ENCODE data around the gene U2AF1L4. TPM values are rescaled to one million over a fixed set of nuclear protein-coding genes. Genes with fewer than 3 reads are reported as not detected.

U2AF1L4 gene
- total and polyA plus RNA-seq, 7 donors, result 12.3 to 28.7 (median 18.7) TPM

- DNase-seq (peak; percentile 92 to 97), ATAC-seq (peak; percentile 67 to 72 (median 69))
- Histone ChIP-seq H3K4me1 (peaks cover 14% of the 10 kb centered on the region), H3K27ac (peak overlapping the region; percentile 94), H3K9me3 (no peaks in the 10 kb centered on the region), H3K27me3 (ENCODE audit: insufficient read depth in 3 of 3, low read length in 2 of 3) (no peaks in the 10 kb centered on the region), H3K36me3 (ENCODE audit: insufficient read depth in 1 of 2, low read depth in 1 of 2) (peaks cover 3 to 27% of the 10 kb centered on the region in 2 donors), H3K4me3 (peak overlapping the region; percentile 83)
- intact Hi-C loops (cut with DNase I), result loop anchor here in 1 of 2 donors (5.0 kb wide), 1 partner anchor 175 kb away; no protein-coding TSS in a partner anchor
- TF ChIP-seq, protein P1, sequence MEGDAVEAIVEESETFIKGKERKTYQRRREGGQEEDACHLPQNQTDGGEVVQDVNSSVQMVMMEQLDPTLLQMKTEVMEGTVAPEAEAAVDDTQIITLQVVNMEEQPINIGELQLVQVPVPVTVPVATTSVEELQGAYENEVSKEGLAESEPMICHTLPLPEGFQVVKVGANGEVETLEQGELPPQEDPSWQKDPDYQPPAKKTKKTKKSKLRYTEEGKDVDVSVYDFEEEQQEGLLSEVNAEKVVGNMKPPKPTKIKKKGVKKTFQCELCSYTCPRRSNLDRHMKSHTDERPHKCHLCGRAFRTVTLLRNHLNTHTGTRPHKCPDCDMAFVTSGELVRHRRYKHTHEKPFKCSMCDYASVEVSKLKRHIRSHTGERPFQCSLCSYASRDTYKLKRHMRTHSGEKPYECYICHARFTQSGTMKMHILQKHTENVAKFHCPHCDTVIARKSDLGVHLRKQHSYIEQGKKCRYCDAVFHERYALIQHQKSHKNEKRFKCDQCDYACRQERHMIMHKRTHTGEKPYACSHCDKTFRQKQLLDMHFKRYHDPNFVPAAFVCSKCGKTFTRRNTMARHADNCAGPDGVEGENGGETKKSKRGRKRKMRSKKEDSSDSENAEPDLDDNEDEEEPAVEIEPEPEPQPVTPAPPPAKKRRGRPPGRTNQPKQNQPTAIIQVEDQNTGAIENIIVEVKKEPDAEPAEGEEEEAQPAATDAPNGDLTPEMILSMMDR (IDR thresholded peaks at IDR 0.05), result no peak
- 1 to 2% (median 1%) methylated on average over 19 of the region's 19 CpGs for WGBS, 3 donors
These were observed 12.1 kb upstream of the U2AF1L4 start for GRCh38 chr19:35757231-35757748.

GRCh38 chr19:35756377-35757230 is 11.4 kb upstream of the U2AF1L4 start, which contains the start of gene HSPB6:
Gene HSPB6, minus strand, starts transcription at chr19:35757029. Its CDS starts 21 bp downstream, at chr19:35757008.
- peak; percentile 85 to 92 for DNase-seq

DNA sequence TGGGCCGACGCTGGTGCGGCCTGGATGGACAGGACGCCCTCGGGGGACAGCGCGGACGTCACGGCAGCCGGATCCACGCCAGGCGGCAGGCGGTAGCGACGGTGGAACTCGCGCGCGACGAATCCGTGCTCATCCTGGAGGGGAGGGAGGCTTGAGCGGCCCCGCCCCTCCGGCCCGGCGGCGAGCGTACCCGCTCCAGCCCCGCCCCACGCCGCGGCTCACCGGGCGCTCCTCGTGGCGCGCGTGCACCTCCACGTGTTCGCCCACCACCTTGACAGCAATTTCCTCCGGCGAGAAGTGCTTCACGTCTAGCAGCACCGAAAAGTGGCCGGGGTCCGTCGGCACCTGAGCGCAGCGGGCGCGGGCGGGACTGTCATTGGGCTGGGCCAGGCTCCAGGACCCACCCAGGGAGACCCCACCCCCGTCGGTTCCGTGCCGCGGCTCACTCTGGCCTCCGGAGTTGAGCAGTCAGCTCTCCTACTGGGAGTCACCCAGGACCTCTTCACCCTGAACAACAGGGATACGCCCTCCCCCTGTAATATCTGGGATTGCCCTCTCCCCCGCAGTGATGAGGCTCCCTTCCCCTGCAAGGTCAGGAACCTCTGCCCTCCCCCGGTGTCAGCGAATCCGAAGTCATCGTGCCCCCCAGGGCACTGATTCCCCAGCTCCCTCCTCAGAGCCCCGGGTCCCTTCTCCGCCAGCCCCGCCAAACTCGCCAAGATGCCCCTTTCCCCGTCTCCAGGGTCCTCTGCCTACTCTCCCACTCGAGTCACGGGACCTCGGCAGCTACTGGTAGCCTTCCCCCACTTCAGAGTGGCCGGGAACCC is 10.5 kb upstream of the U2AF1L4 start:
- ATAC-seq (peak; percentile 51 to 59 (median 56)), DNase-seq (peak; percentile 94 to 97)
- WGBS, 3 donors, result 1 to 8% (median 6%) methylated on average over 49 to 74 of the region's 74 CpGs
- Histone ChIP-seq H3K36me3 (ENCODE audit: insufficient read depth in 1 of 2, low read depth in 1 of 2) (peaks cover 0 to 27% of the 10 kb centered on the region in 2 donors), H3K4me3 (peak overlapping the region; percentile 83), H3K27ac (peak overlapping the region; percentile 94), H3K27me3 (ENCODE audit: insufficient read depth in 3 of 3, low read length in 2 of 3) (no peaks in the 10 kb centered on the region), H3K9me3 (no peaks in the 10 kb centered on the region), H3K4me1 (peaks cover 14% of the 10 kb centered on the region)
- intact Hi-C loops (cut with DNase I), result loop anchor here in 1 of 2 donors (5.0 kb wide), 1 partner anchor 177 kb away; no protein-coding TSS in a partner anchor
- TF ChIP-seq, protein P1 (IDR thresholded peaks at IDR 0.05), result no peak

More at GRCh38 chr19:35756377-35757230, 11.4 kb upstream of the U2AF1L4 start, which contains the start of gene HSPB6:
- Histone ChIP-seq H3K27ac (peak within 1 kb of the TSS; percentile 94), H3K36me3 (ENCODE audit: insufficient read depth in 1 of 2, low read depth in 1 of 2) (peaks cover 0 to 27% of the 10 kb centered on the region in 2 donors), H3K4me3 (peak within 1 kb of the TSS; percentile 83), H3K9me3 (no peaks in the 10 kb centered on the region), H3K4me1 (peaks cover 14% of the 10 kb centered on the region), H3K27me3 (ENCODE audit: insufficient read depth in 3 of 3, low read length in 2 of 3) (no peaks in the 10 kb centered on the region)
- 1 to 5% (median 3%) methylated on average over 52 of the region's 52 CpGs for WGBS, 3 donors
- intact Hi-C loops (cut with DNase I), result loop anchor here in 1 of 2 donors (5.0 kb wide), 1 partner anchor 176 kb away; no protein-coding TSS in a partner anchor
- ATAC-seq, result peak; percentile 40 to 56 (median 53)
- TF ChIP-seq, protein P1 (IDR thresholded peaks at IDR 0.05), result no peak

DNA sequence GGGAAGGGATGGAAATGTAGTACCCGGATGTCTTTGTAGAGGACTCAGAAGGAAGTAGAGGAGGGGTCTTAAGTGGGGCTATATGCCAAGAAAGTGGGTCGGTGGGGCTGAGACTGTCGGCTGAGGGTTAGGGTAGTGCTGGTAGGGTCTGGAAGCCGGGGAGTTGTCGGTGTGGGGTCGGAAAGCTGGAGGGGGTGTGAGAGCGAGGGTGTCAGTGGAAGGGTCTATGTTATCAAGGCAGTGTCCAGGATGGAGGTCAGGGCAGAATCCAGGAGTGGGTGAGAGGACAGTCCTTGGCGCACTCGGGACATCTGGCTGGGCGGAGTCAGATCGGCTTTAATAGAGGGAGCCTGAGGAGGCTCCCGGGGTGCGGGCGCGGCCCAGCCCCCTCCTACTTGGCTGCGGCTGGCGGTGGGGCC is 9.9 kb upstream of the U2AF1L4 start:
- peaks cover 14% of the 10 kb centered on the region for H3K4me1 ChIP-seq
- peak overlapping the region; percentile 83 for H3K4me3 ChIP-seq
- WGBS, 3 donors, result 12 to 32% (median 16%) methylated on average over 12 to 17 of the region's 17 CpGs

More for the DNA sequence above, 9.9 kb upstream of the U2AF1L4 start:
- peaks cover 0 to 24% of the 10 kb centered on the region in 2 donors for H3K36me3 ChIP-seq (ENCODE audit: insufficient read depth in 1 of 2, low read depth in 1 of 2)
- intact Hi-C loops (cut with DNase I), result loop anchor here in 1 of 2 donors (5.0 kb wide), 1 partner anchor 177 kb away; no protein-coding TSS in a partner anchor
- DNase-seq, result no peak
- H3K27ac ChIP-seq, result peak overlapping the region; percentile 94
- H3K27me3 ChIP-seq (ENCODE audit: insufficient read depth in 3 of 3, low read length in 2 of 3), result no peaks in the 10 kb centered on the region
- ATAC-seq, result no peak
- H3K9me3 ChIP-seq, result no peaks in the 10 kb centered on the region
- TF ChIP-seq, protein P1 (IDR thresholded peaks at IDR 0.05), result no peak
